GM19468 (cell line): Measurements from ENCODE around the gene PRR35.

Experiments used
- ATAC-seq: cut with Tn5 transposase; IDR thresholded peaks from one replicate; pipeline ENCODE4 v1.9.1; 2021; ENCODE audit warnings: mild to moderate bottlenecking, moderate library complexity, moderate number of reproducible peaks; ENCODE audit not compliant: unreplicated experiment; ENCODE audit errors: extremely low read depth

The PRR35 gene

DNA sequence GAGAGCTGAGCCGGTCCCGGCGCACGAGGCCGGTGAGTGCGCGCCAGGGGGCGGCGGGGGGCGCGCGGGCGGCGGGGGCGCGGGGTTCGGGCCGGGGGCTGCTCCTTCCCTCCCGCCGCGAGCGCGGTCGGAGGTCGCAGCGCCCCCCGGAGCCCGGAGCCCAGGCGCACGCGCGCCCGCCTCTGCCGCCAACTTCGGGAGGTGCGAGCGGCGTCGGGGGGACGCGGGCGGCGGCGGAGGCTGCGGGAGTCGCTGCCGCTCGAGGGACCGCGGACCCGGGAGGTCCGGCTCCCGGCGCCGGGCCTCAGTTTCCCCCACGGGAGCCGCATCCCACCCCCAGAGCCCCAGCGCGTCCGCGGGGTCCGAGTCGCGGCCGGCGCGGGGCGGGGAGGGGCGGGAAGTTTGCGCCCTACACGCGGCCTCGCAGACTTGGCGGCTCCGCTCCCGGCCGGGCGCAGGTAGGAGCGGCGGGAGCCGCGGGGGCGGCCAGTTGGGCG lies at the start of gene PRR35:
Gene PRR35, plus strand, starts transcription at position 191 of the 497 bp plus-strand sequence. CDS start 2,901 bp downstream, outside the sequence.
- ATAC-seq = no peak

DNA sequence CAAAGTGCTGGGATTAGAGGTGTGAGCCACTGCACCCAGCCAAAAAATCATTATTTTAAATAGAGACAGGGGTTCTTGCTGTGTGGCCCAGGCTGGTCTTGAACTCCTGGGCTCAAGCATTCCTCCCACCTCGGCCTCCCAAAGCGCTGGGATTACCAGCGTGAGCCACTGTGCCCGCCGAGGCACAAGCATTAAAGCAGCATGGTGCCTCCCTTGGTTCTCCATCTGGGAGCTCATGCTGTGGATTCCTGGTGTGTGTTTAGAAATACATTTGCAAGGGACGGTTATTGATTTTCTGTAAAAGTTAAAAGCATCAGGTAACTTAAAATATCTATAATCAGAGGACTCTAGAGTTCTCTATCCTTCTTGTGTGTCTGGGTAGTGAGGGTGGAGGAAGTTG lies 47.4 kb upstream of the PRR35 start:
- no peak for ATAC-seq

DNA sequence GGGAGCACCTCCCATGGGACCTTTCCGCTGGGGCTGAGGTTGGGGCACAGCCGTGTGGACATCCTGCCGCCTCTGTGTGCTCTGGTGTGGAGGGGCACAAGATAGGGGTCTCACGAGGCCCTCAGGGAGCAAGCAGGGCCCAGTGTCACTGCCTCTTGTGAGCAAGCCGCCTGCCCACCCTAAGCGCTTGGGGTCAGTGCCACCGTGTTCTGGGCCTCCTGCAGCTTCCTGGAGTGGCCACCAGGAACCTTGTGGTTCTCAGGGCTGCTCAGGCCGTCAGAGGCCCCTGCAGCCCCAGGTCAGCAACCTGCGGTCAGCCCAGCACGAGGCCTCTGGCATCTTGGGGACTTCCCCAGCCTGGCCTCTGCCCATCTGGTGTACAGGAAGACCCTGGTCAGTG lies 46.2 kb upstream of the PRR35 start:
- no peak for ATAC-seq

GRCh38 chr16:515175-515938 lies 44.8 kb upstream of the PRR35 start:
- no peak for ATAC-seq

DNA sequence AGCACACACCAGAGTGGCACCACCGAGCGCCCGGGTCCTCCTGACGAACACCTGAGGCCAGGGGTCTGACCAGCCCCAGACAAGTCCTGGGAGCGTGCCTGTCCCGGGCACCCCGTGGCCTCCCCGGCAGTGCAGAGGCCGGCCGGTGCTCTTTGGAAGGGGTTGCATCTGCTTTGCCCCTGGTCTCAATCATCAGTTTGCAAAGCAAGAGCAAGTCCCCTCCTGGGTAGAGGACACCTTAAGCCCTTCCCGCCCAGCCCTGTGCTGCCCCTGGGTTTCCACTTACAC lies 44.3 kb upstream of the PRR35 start:
- ATAC-seq = no peak

GRCh38 chr16:516301-516700 lies 43.9 kb upstream of the PRR35 start:
- no peak for ATAC-seq

DNA sequence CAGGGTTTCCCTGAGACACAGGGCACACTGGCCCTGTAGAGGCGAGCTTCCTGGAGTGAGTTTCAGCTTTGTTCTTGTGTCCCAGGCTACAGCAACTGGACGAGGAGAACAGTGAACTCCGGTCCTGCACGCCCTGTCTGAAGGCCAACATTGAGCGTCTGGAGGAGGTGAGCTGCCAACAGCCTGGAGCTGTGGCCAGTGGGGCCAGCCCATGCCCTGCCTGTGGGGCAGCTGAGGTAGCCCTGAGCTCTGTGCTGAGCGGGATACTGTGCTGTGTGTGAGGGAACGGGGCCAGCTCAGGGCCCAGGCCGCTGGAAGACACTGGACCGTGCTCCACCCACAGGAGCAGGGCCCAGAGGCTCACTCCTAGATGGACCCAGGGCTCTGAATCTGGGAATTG lies 41.3 kb upstream of the PRR35 start:
- ATAC-seq = no peak

GRCh38 chr16:519425-519824 lies 40.8 kb upstream of the PRR35 start:
- no peak for ATAC-seq

- ATAC-seq = no peak
These were observed 40.1 kb upstream of the PRR35 start for GRCh38 chr16:519841-520687.

DNA sequence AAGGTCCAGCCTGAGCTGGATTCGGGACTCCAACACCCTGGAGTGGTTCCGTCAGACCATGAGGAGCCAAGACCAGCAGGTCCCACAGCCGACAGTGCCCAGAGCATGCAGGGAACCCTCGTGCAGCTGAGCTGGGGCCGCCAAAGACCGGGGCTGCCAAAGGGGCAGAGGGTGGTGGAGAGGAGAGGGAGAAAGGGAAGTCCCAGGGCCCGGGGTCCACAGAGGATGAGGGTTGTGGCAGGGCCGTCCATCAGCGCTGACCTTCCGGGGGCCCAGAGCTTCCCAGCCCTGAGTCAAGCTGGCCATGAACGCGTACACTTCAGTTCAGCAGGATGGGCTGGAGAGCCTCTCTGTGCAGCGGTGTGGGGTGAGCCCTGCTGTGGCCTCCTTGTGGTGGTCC lies 39.3 kb upstream of the PRR35 start:
- no peak for ATAC-seq

DNA sequence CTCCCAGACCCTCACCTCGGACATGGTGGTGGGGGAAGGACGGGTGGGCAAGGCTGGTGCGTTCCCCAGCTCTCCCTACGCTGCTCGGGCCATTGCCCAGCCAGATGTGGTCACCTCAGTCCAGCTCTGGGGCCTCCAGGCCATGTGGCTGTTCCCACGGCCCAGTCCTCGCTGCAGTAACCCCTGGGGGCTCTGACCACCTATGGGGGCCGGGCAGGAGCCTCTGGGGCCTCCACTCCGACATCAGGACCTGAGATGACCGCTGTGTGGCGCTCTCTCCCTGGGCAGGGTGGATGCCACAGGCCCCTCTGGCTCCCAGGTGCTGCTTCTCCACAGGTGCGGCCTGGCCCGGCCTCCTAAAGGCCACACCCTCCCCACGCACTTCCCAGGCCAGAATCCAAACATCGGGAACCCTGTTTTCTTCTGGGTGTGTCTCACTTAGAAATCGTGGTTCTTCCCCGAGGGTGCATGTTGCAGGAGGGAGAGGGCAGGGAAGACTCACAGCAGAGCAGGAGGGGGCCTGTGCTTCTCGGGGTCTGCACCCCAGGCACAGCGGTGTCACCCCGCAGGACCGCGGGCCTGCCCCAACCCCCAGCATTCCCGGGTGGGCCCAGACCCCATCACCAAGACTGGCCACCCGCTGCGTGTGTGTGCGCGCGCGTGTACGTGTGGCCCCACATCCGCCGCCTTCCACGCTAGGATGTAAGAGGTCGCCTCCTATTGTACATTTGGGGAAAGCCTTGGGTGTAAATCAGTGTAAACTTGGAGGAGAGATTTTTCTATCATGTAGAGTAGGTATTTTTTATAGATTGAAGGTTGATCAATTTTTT lies 38.6 kb upstream of the PRR35 start:
- no peak for ATAC-seq

GRCh38 chr16:522320-523096 lies 37.7 kb upstream of the PRR35 start:
- ATAC-seq = no peak

- ATAC-seq = no peak
These were observed 37.0 kb upstream of the PRR35 start for GRCh38 chr16:523097-523741.

- ATAC-seq = no peak
These were observed 35.7 kb upstream of the PRR35 start for GRCh38 chr16:524274-525040.

DNA sequence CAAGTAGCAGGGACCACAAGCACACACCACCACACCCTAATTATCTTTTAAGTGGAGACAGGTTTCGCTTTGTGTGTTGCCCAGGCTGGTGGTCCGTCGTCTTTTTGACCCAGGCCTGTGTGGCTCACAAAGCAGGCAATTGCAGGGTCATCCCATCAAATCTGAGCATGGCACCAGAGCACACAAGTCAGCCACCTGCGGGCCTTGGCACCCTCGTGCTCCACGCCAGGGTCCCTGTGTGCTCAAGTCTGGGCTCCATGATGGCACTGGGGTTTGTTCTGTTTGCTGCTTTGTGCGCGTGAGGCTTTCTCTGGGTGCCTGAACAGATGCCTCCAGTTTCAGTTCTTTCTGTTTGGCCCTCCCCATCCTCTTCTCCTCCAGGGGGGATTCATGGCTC lies 35.1 kb upstream of the PRR35 start:
- ATAC-seq = no peak

DNA sequence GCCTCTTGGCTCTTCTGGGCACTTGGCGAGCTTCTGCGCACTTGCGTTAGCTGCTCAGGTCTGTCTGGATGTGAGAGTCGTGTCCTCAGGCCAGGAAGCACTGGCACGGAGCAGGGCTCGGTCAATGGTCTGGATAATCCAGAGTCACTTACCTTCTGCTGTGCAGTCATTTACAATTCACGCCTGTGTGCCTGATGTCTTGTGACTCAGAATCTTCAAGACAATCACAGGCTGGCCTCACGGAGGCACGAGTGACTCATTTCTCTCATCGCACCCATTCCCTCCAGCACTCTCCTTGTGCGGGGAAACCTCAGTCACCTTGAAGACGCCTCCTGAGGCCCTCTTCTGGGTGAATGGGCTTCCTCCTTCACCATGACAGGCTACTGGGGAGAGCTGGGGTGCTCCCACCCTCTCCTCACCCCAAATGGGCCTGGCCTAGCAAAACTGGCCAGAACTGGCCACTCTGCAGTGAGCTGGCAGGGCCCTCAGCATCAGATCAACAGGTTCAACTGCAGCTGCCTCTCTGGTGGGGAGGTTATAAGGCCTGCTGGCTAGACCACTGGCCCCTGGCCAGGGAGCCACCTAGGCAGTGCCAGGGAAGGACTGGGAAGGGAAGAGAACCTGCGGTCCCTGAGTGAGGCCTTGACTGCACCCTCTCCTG lies 34.5 kb upstream of the PRR35 start:
- no peak for ATAC-seq

- ATAC-seq = no peak
These were observed 33.8 kb upstream of the PRR35 start for GRCh38 chr16:526181-527014.
